Transverse colon (tissue), 4 donors: ENCODE data around the gene USP47. TPM values are rescaled to one million over a fixed set of nuclear protein-coding genes. Genes with fewer than 3 reads are reported as not detected.

Experiments used
- DNase-seq: peaks from one replicate; pipeline ENCODE4 v3.0.0-alpha.2; 2019
- H3K27ac ChIP-seq, 4 donors: fragments of 200-600 bp; sonication (generic); 2 replicates each; pipeline ENCODE4 v1.5.1; 2016 to 2018; ENCODE audit warnings: inconsistent platforms in 4 of 4
- H3K27me3 ChIP-seq: fragments of 200-600 bp; sonication (generic); 2 replicates; pipeline ENCODE4 v1.5.1; 2017; ENCODE audit warnings: inconsistent platforms
- H3K36me3 ChIP-seq, 4 donors: fragments of 200-600 bp; sonication (generic); 2 replicates each; pipeline ENCODE4 v1.5.1; 2017 to 2019; ENCODE audit warnings: inconsistent platforms in 4 of 4
- H3K4me1 ChIP-seq, 4 donors: fragments of 200-600 bp; sonication (generic); 2 replicates each; pipeline ENCODE4 v1.5.1; 2017 to 2020; ENCODE audit warnings: inconsistent platforms in 4 of 4
- H3K4me3 ChIP-seq, 4 donors: fragments of 200-600 bp; sonication (generic); 1 replicate in 1 of 4; 2 replicates in 3 of 4; pipeline versions ENCODE4 v1.5.1 to v1.6.1; 2017 to 2019; ENCODE audit warnings: inconsistent platforms in 4 of 4
- H3K9me3 ChIP-seq, 2 donors: fragments of 200-600 bp; sonication (generic); 2 replicates each; pipeline ENCODE4 v1.5.1; 2017 to 2019; ENCODE audit warnings: inconsistent platforms in 2 of 2
- CTCF ChIP-seq, 5 experiments: fragments of 200-600 bp in 3 of 5; fragments of 450-650 bp in 2 of 5; sonication (generic) in 3 of 5; IDR thresholded peaks; 1 replicate in 2 of 5; 2 replicates in 3 of 5; pipeline ENCODE4 v1.5.1; 2016 to 2017; ENCODE audit warnings: antibody characterized with exemption in 5 of 5, inconsistent platforms in 3 of 5, mild to moderate bottlenecking in 2 of 5, moderate library complexity in 1 of 5
- EP300 ChIP-seq: sonication (generic); formaldehyde crosslinking; IDR thresholded peaks from one replicate; pipeline ENCODE4 v1.6.1; 2017; ENCODE audit warnings: antibody characterized with exemption, low read depth
- POLR2A ChIP-seq: fragments of 450-650 bp; IDR thresholded peaks from one replicate; pipeline ENCODE4 v1.6.1; 2016; ENCODE audit warnings: antibody characterized with exemption, mild to moderate bottlenecking, moderate library complexity
- POLR2AphosphoS5 ChIP-seq, 3 donors: sonication (generic); formaldehyde crosslinking; IDR thresholded peaks; one replicate each; pipeline ENCODE4 v1.6.1; 2016; ENCODE audit warnings: antibody characterized with exemption in 3 of 3
- WGBS, 2 donors: methylation state at CpG; one replicate each; pipeline ENCODE4 v1.1.5; 2018; ENCODE audit warnings: low coverage in 1 of 2; 5-methylcytosine and 5-hydroxymethylcytosine counted together
- in situ Hi-C, 4 donors: fragments of 200-750 bp; cut with MboI; loops; one replicate each; pipeline versions ENCODE4 v1.15.0 to v1.15.1; 2017; ENCODE audit warnings: low sequenced_read_pairs in 3 of 4, low pct_ligation_motif_present in 1 of 4, low pct_unique_long_range_greater_than_20kb in 1 of 4
- intact Hi-C: fragments of 100-400 bp; cut with DNase I; formaldehyde crosslinking; loops from one replicate; pipeline ENCODE4 v1.15.1; 2023; ENCODE audit warnings: low total_unique reads
- total RNA-seq, 4 donors: library from RNA; depleted of rRNA; stranded (reverse); fragments of >200 nt; gene quantifications; one replicate each; pipeline ENCODE4 v1.1.0, GENCODE V29; 2016

Gene USP47
- total RNA-seq, 4 donors from 2014 or later, result 42.6 to 85.1 (median 57.3) TPM

GRCh38 chr11:11937957-11938356 lies 96.2 kb downstream of the USP47 start:
- in situ Hi-C loops (loop anchor here in 3 of 4 donors (10.0 to 25.0 kb wide), 4 partner anchors 97 to 349 kb away; no protein-coding TSS in a partner anchor), intact Hi-C loops (no loop called here)
- Histone ChIP-seq H3K9me3 (no peaks in the 10 kb centered on the region), H3K27me3 (no peaks in the 10 kb centered on the region), H3K36me3 (peaks cover 0 to 45% (median 21%) of the 10 kb centered on the region in 4 donors), H3K4me3 (no peak overlapping the region), H3K27ac (no peak overlapping the region), H3K4me1 (no peaks in the 10 kb centered on the region)
- 89 to 100% methylated on average over 1 of the region's 1 CpG for WGBS, 2 donors
- DNase-seq, result no peak
- no peak for TF ChIP-seq POLR2A
- no peak for TF ChIP-seq EP300
- no peak for TF ChIP-seq CTCF (IDR thresholded peaks at IDR 0.05)
- TF ChIP-seq POLR2AphosphoS5 (IDR thresholded peaks at IDR 0.05), result no peak

- Histone ChIP-seq H3K27ac (no peak overlapping the region), H3K4me1 (no peaks in the 10 kb centered on the region), H3K9me3 (no peaks in the 10 kb centered on the region), H3K36me3 (peaks cover 0 to 45% (median 16%) of the 10 kb centered on the region in 4 donors), H3K27me3 (no peaks in the 10 kb centered on the region), H3K4me3 (no peak overlapping the region)
- intact Hi-C loops (no loop called here), in situ Hi-C loops (loop anchor here in 3 of 4 donors (25.0 kb wide), 2 partner anchors 97 to 347 kb away; no protein-coding TSS in a partner anchor)
- TF ChIP-seq CTCF (IDR thresholded peaks at IDR 0.05) (no peak), POLR2A (no peak), EP300 (no peak), POLR2AphosphoS5 (IDR thresholded peaks at IDR 0.05) (no peak)
- no peak for DNase-seq
Observed at GRCh38 chr11:11940551-11940950, 98.8 kb downstream of the USP47 start.

GRCh38 chr11:11942668-11943067 lies 100.9 kb downstream of the USP47 start:
- Histone ChIP-seq H3K9me3 (no peaks in the 10 kb centered on the region), H3K27ac (no peak overlapping the region), H3K27me3 (no peaks in the 10 kb centered on the region), H3K36me3 (peaks cover 0 to 51% (median 14%) of the 10 kb centered on the region in 4 donors), H3K4me1 (no peaks in the 10 kb centered on the region), H3K4me3 (no peak overlapping the region)
- 87 to 92% methylated on average over 3 of the region's 3 CpGs for WGBS, 2 donors
- no peak for TF ChIP-seq CTCF (IDR thresholded peaks at IDR 0.05)
- intact Hi-C loops, result no loop called here
- DNase-seq, result no peak
- in situ Hi-C loops, result loop anchor here in 3 of 4 donors (25.0 kb wide), 2 partner anchors 95 to 345 kb away; no protein-coding TSS in a partner anchor

- peaks cover 0 to 46% (median 14%) of the 10 kb centered on the region in 4 donors for H3K36me3 ChIP-seq
Observed at GRCh38 chr11:11944444-11944843, 102.7 kb downstream of the USP47 start.

More at GRCh38 chr11:11944444-11944843, 102.7 kb downstream of the USP47 start:
- no peak for DNase-seq
- Histone ChIP-seq H3K4me3 (no peak overlapping the region), H3K27me3 (no peaks in the 10 kb centered on the region), H3K27ac (no peak overlapping the region), H3K4me1 (no peaks in the 10 kb centered on the region), H3K9me3 (no peaks in the 10 kb centered on the region)
- in situ Hi-C loops, result loop anchor here in 3 of 4 donors (25.0 kb wide), 2 partner anchors 93 to 343 kb away; no protein-coding TSS in a partner anchor
- intact Hi-C loops, result no loop called here
- TF ChIP-seq POLR2A (no peak), EP300 (no peak), CTCF (IDR thresholded peaks at IDR 0.05) (no peak), POLR2AphosphoS5 (IDR thresholded peaks at IDR 0.05) (no peak)
- 85 to 94% methylated on average over 5 of the region's 5 CpGs for WGBS, 2 donors
